ENCODE data around the gene CD9.

The CD9 gene

DNA sequence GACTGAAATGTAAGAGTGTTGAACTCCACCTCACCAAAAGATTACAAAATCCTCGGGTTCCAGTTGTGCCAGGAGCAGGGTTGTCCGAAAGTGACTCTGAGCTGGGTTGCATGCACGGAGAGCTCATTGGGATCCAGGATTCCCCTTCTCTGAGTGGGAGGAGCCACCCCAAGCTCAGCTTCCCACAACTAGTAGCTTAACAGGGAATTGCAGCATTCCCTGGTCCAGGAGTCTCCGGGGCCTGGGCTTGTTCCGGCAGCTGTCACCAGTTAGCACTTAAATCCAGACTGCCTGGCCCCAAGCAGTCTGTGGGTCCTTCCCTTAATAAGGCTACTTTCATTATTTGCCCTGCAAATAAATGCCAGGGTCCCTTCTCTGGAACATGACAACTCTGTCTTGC lies 50.1 kb downstream of the CD9 start:
- no peak for DNase-seq

DNA sequence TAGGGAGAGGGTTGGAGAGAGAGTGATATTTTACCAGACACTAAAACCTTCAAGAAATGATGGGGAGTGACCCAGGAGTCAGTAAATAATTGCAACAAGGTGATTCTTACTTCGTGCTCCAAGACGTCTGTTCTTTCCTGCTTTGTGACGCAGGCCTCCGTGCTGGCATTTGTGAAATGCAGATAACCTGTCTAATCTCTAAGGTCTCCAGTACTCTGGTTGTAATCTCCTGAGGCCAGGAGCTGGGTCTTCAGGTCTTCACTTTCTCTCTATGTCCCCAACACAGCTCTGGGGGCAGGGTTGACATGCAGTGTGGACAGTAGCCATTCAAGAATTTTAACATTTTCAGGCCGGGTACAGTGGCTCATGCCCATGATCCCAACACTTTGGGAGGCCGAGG lies 53.1 kb downstream of the CD9 start:
- no peak for DNase-seq

DNA sequence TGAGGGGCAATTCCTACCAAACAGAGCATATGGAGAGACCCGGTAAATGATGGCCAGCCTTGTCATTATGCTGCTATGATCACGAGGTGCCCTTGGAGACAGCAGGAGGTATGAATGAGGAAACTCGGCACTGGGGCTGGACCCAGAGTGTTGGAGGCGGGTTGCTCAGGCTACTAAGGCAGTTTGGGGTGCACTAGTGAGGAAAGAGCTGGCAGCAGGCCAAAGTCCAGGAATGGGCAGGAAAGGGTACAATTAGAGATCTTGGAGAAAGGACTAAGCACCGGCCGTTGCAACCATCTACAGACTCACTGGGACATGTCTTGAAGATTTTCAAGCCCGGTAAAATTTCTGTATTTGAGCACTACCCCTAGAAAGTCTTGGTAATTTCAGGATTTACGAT lies 54.3 kb downstream of the CD9 start:
- DNase-seq, result no peak

DNA sequence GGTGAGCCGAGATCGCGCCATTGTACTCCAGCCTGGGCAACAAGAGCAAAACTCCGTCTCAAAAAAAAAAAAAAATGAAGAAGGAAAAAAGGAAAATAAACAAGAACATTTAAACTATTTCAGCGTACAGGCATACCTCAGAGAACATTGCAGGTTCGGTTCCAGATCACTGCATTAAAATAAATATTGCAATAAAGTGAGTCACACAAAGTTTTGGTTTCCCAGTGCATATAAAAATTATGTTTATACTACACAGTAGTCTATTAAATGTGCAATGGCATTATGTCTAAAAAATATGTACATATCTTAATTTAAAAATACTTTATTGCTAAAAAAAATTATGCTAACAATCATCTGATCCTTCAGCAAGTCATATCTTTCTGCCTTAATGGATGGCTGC lies 56.8 kb downstream of the CD9 start:
- DNase-seq, result no peak

DNA sequence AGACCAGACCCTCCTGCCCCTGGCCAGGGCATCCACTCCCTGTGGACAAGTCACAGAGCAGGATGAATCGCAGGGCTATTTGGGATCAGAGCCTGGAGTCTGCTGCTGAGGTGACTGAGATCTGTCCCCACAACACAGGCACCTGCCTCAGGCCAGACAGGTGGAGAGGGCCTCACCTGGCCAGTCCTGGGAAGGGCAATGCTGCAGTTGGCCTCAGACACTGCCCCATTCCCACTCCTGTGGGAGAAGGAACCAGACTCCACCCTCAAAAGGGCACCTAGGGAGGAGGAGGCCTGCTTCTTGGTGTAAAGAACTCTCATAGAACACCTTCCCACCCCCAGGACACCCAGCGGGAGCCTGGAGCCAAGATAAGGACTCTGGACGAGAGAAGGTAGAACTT lies 62.0 kb downstream of the CD9 start:
- no peak for DNase-seq

DNA sequence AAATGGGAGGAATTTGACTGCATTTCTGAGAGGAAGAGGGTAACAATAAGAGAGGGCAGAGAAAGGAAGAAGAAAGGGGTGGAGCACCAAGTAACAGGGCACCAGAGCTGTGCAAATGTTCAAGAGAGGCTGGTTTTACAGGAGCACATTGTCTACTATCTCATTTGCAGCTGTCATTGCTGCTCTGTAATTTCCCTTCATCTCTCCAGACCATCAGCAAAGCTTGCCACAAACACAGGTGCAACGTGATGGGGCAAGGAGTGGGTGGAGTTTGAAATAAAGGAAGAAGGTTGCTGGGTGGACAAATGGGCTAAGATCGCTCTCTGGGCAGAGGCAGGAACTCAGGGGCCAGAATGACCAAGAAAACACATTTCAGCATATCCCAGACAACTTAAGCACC lies 62.4 kb downstream of the CD9 start:
- DNase-seq, result no peak

DNA sequence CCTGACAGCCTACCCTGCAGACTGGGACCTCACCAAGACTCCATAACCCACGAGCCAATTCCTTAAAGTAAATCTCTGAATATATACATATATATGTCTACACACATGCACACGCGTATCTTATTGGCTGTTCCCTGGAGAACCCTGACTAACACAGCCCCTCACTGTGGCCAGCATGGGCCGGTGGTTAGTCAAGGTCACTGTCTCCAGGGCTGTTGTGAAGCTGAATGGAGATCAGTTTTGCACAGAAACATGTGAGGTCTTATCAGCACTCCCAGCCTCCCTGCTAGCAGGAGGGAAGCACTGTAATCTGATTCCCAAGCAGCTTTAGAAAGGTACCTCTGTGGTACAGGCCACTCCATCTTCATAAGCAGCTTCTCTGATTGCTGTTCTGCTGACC lies 63.7 kb downstream of the CD9 start:
- DNase-seq, result no peak

DNA sequence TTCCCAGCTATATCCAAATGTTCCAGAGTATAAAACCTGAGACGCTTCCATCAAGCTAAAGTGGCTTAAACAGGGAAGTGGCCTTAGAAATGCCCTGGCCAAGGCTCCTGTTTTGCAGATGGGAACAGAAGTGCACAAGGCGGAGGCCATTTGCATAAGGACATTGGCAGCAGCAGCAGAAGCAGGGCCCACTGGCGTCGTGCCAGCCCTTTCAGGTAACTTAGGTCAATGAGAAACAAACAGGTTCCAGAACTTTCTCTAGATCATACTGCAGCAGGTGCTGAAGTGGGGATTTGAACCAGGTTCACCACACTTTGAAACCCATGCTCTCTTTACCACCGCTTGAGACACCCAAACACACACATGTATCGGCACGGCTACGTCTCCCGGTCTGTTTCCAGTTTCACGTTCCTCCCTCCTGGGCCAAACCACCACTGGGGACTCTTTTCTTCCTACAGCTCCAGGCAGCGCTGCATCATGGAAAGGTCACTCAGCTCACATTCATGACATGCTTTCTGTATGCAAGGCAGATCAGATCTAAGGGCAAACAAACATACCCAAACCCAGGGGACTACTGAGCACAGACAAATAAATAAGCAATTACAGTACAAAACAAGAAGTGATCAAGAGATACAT lies 64.3 kb downstream of the CD9 start:
- no peak for DNase-seq

DNA sequence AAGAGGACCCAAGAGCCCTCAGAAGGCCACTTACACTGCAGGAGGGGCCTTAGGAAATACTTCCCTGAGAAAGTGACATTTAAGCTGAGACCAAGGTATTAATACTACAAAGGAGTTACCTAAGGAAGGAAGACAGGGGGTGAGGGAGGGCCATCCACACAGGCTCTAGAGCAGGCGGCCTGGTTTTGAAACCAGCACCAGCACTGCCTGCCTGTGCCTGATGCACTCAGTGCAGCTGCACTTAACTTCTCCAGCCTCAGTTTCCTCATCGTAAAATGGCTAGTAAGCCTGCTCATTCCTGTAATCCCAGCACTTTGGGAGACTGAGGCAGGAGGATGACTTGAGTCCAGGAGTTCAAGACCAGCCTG lies 64.8 kb downstream of the CD9 start:
- DNase-seq, result no peak

DNA sequence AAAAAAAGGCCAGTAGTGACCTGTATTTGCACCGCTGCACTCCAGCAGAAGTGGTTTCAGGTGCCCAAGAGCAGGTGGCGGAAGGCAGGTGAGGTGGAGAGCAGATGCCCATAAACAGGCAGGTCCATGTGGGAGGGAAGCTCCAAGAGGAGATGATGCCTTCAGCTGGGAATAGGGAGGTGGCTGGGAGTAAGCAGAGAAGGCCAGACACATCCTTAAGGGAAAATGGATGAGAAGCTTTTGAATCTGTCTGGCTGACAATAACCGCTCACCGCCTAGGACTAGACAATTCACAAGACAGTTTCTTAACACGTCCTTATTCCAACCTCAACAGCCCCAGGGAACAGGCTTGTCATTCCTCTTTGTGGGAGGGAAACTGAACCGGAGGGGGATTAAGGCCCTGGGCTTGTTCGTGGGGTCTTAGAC lies 66.4 kb downstream of the CD9 start:
- DNase-seq, result no peak

DNA sequence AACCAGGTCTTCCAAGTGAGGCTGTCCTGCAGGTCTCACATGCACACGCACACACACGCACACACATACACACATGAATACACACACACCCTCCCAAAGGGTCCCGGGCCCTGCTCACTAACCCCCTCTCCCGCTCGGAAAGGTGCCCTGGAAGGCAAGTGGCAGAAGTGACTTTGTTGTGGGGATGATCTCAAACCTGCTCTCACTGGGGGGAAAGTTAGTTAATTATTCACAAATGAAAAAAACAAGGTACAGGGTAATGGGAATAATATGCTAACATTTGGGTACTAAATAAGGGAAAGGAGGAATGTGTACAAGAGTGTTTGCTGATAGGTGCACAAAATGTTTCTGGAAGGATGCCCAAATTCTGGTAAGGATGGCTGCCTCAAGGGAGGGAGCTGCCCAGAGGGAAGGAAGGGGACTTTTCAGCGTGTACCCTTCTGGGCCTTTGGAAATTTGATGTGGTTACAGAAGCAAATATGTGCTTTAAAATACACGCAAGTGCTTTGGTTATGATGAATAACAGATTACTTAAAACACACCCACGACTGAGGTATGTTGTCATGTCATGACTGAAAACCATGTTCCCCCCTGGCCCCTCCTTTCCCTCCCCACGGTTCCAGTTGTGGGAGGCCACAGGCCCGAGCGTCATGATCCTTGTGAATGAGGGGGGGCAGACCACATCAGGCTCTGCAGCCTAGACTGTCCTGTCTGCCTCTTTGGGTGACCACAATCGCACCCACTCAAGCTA lies 66.9 kb downstream of the CD9 start:
- DNase-seq, result peak; percentile 57

DNA sequence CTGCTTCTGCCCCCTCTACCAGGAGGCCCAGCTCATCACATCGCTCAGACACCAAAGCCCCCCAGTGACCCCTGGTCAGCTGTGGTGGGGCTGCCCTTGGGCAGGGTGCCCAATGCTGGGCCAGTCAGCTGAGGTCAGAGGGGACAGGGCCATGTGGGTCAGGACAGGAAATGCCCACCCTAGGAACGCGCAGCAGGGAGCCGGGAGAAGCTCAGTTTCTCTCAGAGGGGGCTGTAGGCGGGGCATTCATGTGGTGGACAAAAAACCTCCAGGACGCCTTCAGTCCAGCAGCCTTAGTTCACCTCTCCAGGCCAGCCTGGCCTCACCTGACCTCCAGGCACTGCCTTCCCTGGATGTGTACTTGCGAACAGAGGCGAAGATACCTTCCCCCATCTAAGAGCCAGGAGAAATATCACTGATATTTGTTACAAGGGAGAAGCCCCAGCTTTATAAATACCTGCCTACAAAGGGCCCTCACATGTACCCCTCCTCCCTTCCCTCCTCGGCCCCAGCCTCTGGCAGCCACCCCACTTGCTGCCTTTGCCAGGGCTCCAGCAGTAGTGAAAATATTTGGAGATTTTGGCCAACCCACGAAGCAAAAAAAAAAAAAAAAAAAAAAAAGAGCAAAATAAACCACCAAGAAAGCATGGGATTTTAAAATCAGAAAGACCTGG lies 68.4 kb downstream of the CD9 start:
- DNase-seq, result no peak

DNA sequence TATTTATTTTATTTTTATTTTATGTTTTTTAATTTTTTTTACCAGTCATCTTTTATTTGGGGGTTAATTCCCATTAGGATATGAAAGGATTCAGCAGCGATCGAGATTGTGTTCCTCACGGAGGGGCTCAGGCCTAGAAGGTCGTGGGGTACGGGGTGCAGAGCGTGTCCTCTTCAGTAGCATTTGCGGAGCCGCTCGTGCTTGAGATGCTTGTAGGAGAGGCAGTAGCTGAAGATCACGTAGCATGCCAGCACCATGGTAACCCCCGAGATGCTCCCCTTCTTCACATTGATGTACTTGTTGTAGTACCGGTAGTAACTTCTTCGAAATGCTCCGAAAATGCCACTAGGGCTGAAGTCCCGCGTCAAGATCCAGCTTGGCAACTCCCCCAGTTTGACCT lies 69.8 kb downstream of the CD9 start:
- no peak for DNase-seq

DNA sequence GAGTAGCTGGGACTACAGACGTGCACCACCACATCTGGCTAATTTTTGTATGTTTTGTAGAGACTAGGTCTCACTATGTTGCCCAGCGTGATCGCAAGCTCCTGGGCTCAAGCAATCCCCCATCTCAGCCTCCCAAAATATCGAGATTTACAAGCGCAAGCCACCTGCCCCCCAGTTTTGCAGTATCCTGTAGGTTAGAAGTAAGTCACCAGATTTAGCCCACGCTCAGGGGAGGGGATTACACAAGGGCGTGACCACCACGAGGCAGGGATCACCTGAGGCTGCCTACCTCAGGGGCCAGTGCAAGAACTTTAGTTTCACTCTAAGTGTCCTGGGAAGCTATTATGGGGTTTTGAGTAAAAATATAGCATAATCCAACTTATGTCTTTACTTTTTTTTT lies 71.1 kb downstream of the CD9 start:
- DNase-seq, result no peak

DNA sequence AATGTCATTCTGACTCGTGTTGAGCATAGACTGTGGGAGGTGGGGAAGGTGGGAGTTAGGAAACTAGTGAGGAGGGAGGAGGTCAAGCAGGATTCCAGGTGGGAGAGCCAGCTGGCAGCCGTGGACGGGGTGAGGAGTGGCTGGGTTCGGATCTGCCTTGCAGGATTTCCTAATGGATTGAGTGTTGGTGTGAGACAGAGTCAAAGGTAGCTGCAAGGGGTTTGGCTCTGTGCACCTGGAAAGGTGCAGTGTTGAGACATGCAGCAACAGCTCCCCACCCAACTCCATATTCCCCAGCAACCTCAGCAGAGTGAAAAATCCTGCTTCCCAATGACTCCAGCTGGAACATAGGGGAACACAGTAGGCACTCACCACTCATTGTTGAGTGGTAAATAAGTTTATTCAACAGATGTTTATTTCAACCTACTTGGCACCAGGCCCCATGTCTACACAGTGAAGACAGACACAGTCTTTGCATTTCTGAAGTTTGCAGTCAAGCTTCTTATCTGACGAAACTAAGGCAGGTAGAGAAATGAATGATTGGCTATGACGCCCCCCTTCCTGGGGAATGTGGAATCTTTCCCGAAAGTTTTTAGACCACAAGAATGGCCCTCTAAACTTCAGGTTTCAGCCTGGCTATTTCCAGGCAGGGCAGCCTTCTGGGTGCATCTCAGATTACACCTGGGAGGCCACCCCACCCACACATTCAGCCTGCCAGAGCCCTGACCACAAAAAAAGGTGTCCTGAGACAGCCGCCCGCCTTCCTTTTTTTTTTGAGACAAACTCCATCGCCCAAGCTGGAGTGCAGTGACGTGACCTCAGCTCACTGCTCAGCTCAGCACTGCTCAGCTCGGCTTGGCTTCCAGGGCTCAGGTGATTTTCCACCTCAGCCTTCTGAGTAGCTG lies 72.4 kb downstream of the CD9 start:
- no peak for DNase-seq

DNA sequence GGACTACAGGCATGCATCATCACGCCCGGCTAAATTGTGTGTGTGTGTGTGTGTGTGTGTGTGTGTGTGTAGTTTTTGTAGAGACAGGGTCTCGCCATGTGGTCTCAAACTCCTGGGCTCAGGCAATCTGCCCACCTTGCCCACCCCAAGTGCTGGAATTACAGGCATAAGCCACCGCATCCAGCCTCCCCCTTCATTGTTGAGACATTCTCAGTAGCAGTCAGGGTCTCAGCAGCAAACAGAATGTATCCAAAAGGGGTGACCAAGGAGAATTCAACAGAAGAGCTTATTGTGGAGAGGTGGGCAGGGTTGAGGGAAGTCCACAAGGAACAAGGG lies 73.0 kb downstream of the CD9 start:
- no peak for DNase-seq

DNA sequence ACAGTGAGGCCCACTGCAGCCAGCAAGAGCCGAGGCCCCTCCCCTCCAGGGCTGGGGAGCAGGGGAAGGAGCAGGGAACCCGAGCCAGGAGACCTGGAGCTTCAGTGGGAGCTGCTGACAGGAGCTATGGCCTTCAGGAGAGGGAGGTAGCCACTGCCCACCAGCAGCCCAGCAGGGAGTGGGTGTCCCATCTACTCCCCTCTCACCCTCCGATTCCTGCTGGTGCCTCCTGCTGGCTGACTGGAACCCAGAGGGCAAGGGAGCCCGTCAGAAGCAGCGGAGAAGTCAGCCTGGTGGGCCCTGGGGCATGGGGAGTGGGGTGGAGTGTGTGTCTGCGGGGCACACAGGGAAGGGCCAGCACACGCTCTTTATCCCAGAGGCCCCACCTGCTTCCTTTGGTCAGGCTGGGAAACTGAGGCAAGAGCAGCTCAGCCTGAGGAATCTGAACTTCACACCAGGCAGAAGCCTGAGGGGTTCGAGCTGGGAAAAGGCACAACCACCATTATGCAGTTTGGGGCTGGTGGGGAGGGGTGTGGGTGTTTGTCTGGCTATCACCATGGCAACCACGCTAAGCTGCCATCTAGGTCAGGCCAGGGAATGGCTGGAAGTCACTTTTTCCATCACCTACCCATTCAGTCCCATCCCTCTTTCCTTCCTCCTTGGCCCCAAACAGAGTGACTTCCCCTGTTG lies 73.5 kb downstream of the CD9 start:
- no peak for DNase-seq

DNA sequence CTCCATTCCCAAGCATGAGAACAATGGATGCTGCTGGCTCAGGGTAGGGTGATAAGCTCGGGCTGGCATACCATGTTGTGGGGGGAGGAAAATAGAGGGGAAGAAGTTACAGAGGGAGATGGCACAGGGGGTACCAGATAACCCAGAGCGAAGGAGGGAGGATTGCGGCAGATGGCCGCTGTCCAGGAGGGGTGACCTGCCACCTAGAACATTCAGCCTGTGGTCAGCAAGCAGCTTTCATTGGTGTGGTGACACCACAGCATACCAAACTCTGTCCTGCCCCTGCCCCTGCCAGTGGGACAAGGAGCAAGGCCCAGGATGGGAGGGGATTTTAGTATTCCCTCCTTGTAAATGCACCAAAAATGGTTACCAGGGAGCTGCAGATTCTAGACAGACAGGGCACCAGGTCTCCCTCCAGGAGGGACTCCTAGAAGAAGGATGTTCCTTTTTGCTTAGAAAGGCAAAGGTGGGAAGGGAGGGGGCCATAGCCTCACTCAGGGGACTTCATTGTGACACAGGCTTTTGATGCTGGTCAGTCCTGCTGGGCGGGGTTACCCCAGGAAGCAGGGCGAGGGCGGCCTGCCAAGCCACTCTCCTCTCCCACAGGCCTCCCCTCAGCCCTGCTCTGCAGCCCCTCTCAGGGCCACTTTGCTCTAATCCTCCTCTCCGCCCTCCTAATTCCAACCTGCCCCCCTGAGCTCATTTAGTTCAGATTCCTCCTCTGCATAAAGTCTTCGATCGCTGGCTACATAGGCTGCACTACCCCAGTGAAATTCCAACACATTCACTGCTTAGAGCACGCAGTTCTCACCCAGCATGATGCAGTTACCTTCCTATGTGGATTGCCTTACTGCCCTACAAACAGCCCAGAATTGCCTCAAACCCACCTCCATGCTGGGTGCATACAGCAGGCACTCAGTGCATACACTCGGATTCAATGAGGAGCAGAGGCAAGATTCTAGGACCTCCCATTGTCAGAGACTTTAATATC lies 74.3 kb downstream of the CD9 start:
- no peak for DNase-seq

DNA sequence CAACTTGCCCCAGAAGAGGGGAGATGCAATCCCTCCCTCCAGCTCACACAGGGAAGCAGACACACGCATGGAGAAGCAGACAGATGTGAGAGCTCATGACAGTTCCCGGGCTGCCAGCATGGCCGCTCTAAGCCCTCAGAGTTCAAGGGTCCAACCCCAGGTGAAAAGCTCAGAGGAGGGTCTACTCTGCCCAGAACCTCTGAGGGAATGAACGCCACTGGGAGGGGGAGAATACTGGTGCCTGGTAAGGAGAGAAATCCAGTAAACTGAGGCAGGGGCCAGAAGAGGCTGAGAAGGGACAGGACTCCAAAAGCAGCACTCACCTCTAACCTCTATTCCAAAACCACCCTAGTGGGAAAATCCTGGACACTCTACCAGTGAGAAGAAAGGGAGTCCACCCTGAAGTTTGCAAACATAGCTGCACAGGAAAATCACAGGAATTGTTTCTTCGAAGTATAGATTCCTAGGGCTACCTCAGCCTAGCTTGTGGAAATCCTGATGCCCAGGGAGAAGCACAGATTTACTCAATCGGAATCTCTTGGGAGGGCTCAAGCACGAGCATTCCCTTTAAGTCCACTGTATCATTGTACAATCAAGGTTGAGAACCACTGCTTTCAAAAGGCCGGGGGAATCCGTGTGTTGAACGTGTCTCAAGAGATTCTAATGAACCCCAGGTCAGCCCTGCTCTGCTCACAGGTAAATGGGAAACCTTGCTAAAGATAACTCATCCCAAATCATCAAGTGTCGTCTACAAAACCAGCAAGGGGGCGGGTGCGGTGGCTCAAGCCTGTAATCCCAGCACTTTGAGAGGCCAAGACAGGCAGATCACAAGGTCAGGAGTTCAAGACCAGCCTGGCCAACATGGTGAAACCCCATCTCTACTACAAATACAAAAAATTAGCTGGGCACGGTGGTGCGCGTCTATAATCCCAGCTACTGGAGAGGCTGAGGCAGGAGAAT lies 76.0 kb downstream of the CD9 start:
- no peak for DNase-seq

DNA sequence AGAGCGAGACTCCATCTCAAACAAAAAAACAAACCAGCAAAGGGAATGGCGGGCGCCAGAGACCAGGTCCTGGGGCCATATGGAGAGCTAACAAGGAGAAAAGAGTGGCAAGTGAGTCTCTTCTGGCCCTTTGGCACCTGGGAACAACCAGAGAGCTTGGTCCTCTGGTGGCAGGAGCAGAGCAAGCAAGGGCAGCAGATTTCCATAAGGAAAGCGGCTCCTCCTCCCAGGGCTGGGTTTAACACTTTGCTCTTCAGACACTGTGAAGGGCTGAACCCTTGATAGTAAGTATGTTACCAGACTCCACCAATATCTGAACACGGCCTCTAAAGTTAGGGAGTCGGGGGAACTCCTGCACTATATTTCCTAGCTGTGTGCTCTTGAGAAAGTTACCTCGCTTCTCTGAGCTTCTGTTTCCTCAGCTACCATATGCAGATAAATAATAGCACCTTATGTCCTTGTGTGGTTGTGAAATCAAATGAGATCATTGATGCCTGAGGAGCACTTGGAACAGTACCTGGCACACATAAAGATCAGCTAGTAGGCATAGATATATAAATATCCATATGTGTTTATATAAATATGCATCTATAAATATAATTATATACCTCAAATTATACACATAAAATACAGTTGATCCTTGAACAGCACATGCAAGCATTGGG lies 76.9 kb downstream of the CD9 start:
- no peak for DNase-seq
